ENCODE data around the gene PRAF2.

PRAF2 gene

GRCh38 chrX:49073601-49074575 lies at the start of gene PRAF2:
Gene PRAF2 (minus strand): TSS chrX:49074002. CDS start chrX:49073987, 15 bp downstream.
- peak; percentile 54 for DNase-seq (ENCODE audit: low read depth)

DNA sequence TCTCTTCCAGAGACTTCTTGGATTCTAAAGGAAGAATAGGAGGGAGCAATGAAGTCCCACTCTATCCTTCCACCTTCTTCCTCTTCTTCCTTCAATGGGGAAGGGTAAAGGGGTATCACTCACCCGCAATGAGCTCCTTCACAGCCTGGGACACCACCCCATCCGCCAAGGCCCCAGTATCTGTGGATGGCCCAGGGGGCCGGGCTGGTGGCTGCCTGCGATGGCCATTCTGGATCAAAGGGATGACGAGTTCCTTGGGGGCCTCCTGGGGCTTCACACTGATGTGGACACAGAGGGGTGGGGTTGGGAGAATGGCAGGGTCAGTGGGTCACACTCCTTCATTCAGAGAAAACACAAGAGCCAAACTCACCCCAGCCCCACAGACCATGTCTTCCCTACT lies 48.7 kb upstream of the PRAF2 start:
- no peak for DNase-seq (ENCODE audit: low read depth)

GRCh38 chrX:49120091-49120490 lies 46.3 kb upstream of the PRAF2 start:
- DNase-seq (ENCODE audit: low read depth): no peak

DNA sequence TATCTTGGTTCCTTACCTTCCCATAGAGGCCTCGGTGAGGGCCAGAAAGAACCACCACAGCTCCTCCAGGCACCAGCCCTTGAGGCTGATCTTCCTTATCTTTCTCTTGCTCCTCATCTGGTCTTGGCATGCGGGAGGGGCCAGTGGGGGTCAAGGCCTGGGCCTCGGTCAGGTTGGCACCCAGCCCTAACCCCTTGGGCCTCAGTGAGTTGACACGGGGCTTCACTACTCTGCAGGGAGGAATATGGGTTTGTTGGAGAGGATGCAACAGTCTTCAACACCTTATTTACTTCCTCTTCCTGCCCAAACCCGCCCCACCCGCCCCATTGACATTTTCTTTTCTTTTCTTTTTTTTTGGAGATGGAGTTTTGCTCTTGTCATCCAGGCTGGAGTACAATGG lies 43.8 kb upstream of the PRAF2 start:
- no peak for DNase-seq (ENCODE audit: low read depth)

DNA sequence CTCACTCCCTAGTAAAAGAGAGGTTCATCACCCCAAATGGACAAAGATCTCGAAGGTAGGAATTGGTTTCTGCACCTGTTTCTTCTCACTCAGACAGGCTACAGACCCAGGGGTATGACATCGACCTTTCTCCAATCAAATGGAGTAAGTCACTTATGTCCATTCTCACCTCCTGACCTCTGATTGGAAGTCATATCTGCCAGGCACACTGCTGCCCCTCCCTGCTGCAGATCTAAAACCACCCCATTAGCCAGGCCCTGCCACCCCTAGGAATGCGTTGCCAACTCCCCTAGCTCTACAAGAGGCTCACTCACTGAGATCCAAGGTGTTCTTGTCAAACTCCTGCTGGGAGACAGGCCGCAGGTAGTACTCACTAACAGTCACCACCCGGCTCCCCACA lies 42.9 kb upstream of the PRAF2 start:
- no peak for DNase-seq (ENCODE audit: low read depth)

DNA sequence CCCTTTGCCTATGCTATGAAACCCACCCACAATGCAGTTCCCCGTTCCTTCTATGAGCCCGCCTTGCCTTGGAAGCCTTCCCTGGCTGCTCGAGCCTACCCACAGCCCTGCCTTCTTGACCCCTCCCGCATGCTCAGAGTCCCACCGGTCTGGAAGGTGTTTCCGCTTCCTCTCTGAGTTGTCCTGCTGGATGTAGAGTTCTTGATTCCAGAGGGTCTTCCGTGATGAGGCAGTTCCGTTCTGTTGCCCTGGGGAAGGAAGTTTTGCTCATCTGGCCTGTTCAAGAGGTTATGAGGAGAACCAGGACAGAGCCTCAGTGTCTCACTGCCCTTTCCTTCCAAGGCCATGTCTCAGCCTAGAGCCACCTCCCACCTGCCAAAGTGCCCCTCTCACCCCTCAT lies 42.3 kb upstream of the PRAF2 start:
- no peak for DNase-seq (ENCODE audit: low read depth)

DNA sequence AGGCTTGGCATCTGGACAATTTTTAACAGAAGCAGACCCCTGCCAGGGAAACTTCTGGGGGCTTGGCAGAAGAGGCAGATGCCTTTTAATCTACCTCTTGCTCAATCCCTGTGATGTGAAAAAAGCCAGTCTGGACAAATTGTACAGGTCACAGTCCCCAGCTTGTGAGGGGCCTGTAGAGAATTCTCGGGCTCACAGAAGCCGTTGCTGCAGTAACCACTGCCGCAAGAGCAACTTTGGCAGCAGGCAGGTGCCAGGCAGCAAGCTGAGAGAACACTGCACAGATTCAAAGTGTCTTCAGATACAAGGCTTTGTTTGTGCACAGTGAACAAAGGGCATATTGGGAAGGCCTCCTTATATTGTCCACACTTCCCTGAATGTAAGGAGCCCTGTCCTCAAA lies 38.0 kb upstream of the PRAF2 start:
- no peak for DNase-seq (ENCODE audit: low read depth)

DNA sequence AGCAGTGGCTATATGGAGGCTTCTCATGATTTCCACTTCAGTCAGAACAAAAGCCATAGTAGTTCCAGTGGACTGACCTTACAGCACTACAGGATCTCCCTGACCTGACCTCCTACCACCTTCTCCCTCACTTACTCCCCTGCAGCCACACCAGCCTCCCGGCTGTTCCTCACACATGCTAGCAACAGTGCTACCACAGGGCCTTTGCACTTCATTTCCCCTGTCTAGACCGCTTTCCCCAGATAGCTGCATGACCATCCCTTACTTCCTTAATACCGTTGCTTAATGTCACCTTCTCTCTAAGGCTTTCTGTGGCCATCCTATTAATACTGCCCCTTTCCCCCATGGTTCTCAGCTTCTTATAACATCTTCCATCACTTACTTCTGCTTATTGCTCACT lies 36.6 kb upstream of the PRAF2 start:
- DNase-seq (ENCODE audit: low read depth): no peak

DNA sequence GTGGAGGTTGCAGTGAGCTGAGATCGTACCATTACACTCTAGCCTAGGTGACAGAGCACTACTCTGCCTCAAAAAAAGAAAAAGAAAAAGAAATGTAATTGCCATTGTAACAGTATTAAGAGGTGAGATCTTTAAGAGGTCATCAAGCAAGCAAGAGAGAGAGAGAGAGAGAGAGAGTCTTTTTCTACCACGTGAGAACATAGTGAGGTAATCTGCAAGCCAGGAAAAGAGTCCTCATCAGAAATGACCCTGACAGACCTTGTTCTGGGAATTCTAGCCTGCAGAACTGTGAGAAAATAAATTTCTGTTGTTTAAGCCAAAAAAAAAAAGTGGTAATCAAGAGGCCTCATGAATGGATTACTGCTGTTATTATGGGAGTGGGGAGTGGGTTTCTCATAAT lies 34.8 kb upstream of the PRAF2 start:
- DNase-seq (ENCODE audit: low read depth): no peak

DNA sequence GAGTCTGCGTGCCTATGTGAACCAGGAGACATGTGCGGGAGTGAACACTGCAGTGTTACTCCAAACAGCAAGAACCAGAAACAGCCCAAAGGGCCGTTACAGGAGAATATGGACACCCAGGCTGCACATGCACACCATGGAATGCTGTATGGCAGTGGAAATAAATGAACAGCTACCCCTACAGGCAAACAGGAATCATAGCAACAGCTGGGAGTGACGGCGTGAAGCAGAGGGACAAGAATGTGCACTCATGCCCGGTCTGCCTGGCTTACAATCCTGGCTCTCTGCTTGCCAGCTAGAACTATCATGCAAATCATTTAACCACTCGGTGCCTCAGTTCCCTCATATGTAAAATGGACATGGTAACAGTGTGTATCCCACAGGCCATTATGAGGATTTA lies 33.1 kb upstream of the PRAF2 start:
- peak; percentile 19 for DNase-seq (ENCODE audit: low read depth)

- DNase-seq (ENCODE audit: low read depth): no peak
Observed at GRCh38 chrX:49106296-49106695, 32.5 kb upstream of the PRAF2 start.

GRCh38 chrX:49103637-49104036 lies 29.8 kb upstream of the PRAF2 start:
- no peak for DNase-seq (ENCODE audit: low read depth)

DNA sequence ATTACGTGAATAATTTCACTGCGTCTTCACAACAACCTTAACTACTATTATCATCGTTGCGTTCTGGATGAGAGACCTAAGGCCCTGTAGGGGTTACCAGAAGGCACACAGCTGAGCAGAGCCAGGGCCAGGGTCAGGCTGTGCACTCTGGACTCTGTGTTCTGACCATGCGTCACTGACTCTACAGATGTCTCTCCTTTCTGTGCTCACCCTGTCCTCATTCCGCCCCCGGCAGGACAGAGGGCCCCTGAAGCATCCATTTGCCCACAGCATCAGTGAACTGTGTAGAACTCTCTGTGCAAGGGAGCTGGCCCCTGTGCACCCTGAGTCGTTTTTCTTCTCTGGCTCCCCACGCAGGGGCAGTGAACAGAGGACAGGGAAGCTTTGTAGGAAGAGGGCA lies 28.4 kb upstream of the PRAF2 start:
- no peak for DNase-seq (ENCODE audit: low read depth)

DNA sequence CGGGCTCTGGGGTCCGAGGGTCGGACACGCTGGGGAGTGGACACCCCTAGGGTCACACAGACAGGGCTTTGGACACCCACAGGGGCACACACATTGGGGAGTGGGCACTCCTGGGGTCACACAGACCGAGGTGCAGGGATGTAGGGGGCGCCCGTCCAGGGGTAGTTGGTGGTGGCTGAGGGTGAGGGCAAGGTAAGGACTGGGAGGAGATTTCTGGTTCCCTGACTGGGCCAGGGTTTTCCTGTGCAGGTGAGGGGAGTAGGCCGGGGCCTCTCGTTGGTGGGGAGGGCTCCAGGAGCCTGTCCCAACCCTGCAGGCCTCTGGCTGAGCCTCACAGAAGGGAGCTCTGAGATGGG lies 27.8 kb upstream of the PRAF2 start:
- DNase-seq (ENCODE audit: low read depth): no peak

DNA sequence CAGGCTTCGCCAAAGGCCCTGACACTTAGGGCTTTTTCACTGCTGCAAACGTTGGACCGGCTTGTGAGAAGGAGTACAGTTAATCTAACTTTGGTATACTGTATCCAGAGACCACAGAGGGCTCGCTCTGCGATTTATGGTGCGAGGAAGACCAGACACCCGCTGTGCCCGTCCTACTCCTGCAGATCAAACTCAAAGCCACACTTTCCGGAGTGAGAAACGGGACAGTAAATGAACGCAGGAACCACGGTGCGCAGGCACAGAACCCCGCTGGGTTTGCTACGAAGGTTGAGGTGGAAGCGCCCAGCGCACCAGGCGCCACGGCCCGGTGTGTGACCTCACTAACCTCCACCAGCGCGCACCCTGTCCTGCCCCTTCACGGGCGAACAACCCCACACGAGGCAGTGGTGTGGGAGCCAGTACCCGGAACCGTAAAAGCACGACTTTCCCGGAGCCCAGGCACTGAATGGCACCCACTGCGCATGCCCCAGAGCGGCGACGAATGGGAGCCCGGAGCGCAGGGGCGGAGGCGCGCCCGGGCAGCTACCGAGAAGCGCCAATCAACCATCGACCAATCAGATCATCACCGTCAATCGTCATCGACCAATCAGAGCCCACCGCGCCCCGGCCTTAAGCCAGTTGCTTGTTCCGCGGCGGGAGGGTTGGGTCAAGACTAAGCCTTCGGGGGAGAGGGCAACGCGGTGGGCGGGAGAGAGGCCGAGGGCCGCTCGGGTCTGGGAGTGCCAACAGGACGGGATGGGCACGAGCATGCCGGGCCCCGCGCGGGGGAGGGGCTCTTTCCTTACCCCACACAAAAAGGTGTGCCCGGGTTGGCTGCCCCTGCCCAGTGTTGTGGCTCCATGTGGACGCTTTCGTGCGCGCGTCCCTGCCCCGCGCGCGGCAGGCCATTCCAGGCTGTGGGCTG lies 27.2 kb upstream of the PRAF2 start:
- DNase-seq (ENCODE audit: low read depth): peak; percentile 38

- no peak for DNase-seq (ENCODE audit: low read depth)
Observed at GRCh38 chrX:49096419-49096818, 22.6 kb upstream of the PRAF2 start.

DNA sequence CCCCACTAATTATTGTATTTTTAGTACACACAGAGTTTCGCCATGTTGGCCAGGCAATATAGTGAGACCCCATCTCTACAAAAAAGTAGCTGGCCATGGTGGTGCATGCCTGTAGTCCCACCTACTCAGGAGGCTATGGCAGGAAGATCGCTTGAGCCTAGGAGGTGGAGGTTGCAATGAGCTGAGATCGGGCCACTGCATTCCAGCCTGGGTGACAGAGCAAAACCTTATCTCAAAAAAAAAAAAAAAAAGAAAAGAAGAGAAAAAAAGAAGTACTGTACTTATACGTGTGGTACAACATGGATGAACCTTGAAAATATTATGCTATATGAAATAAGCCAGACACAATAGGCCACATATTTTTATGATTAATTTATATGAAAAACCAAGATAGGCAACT lies 15.8 kb upstream of the PRAF2 start:
- no peak for DNase-seq (ENCODE audit: low read depth)

DNA sequence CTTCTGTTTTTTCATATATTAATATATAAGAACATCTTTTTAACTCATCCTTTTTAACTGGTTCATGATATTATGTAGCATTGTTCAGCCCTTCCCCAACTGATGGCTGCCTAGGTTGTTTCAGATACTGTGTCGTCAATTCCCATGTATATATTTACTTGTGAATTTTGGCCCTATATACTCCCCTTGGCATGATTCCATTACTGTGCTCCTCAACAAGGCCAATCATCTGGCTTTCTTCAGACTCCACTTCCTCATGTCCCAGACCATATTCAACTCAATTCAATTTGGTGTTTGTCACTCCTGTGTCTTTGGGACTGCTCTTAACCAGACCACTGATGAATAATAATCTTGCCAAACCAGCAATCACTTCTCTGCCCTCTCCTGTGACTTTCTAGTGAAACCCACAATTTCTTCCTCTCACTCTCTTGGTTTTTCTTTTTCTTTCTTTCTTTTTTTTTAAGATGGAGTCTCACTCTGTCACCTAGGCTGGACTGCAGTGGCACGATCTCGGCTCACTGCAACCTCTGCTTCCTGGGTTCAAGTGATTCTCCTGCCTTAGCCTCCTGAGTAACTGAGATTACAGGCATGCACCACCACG lies 8.6 kb upstream of the PRAF2 start:
- no peak for DNase-seq (ENCODE audit: low read depth)

GRCh38 chrX:49079489-49080428 lies 6.0 kb upstream of the PRAF2 start, which contains the start of gene WDR45:
Gene WDR45 (minus strand): TSS chrX:49079887. CDS start chrX:49078095, 1,792 bp downstream.
- DNase-seq (ENCODE audit: low read depth): no peak

DNA sequence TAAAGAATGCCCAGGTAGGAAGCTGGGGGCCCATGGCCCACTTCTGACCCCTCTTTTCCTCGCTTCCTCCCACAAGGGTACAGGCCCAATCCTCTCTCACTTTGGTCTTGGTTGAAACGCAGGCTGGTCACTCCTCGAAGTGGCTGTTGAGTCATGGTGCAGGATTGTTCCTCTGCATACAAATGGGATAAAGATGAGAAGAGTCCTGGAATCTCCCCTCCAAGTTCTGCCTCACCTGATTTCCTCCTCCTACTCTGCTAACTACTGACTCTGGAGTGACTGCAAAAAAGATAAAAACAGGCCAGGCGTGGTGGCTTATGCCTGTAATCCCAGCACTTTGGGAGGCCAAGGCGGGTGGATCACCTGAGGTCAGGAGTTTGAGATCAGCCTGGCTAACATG lies 4.1 kb upstream of the PRAF2 start:
- no peak for DNase-seq (ENCODE audit: low read depth)

- DNase-seq (ENCODE audit: low read depth): no peak
Observed at GRCh38 chrX:49075347-49075746, 1.5 kb upstream of the PRAF2 start.
